K562 (cell line): ENCODE results near the gene LRRTM2. TPM values are rescaled to one million over a fixed set of nuclear protein-coding genes. Genes with fewer than 3 reads are reported as not detected.

ENCODE experiments used
- ATAC-seq: fragments of 200-7000 bp; cut with Tn5 transposase; 3 replicates; pipeline ENCODE4 v1.9.1; 2020; ENCODE audit warnings: moderate library complexity
- BruUV-seq: library from RNA; stranded (reverse); fragments of 400-500 nt; replicated peaks from 2 replicates; lab custom pipeline; 2021; lab: Mats Ljungman, UMichigan
- CTCF ChIA-PET: fragments of 300-600 bp; formaldehyde crosslinking; extraction: SDS; loops from one replicate; lab custom pipeline; 2021; ENCODE audit warnings: low intra/inter-chr PET ratio; lab: Yijun Ruan, JAX
- POLR2A ChIA-PET: fragments of 300-600, 350-650 bp; sonication (Branson Sonifier 250); formaldehyde crosslinking; extraction: SDS; loops from one replicate; lab custom pipeline; 2021; ENCODE audit warnings: antibody characterized with exemption, inconsistent platforms; lab: Yijun Ruan, JAX
- DNase-seq, 4 experiments: peaks; one replicate each; pipeline versions ENCODE4 v3.0.0 to v3.0.0-alpha.2; 2011 to 2018; ENCODE audit warnings: low spot score in 3 of 4, mixed read lengths in 3 of 4; ENCODE audit errors: extremely low read depth in 1 of 4
- FAIRE-seq: peaks from 2 replicates; lab custom pipeline; 2011; peaks lifted over from hg19 to GRCh38; lab: Jason Lieb, UNC
- H2AFZ ChIP-seq: 2 replicates; pipeline ENCODE4 v1.6.0; 2011; ENCODE audit warnings: low read depth, low read length, control low read depth, inconsistent platforms
- H3K27ac ChIP-seq: fragments of 200-600 bp; 3 replicates; pipeline ENCODE4 v1.8.0; 2011; ENCODE audit warnings: low read depth, mild to moderate bottlenecking, control low read depth, inconsistent platforms, low read length, moderate library complexity, mixed read lengths; ENCODE audit errors: extremely low read depth
- H3K27me3 ChIP-seq, 2 experiments: fragments of 300-600 bp in 1 of 2; 2 replicates in 1 of 2; 3 replicates in 1 of 2; pipeline versions ENCODE4 v1.6.0 to v1.8.0; 2011; ENCODE audit warnings: inconsistent platforms in 2 of 2, low read length in 2 of 2, mild to moderate bottlenecking in 1 of 2, mixed read lengths in 1 of 2, moderate library complexity in 1 of 2; ENCODE audit not compliant: control insufficient read depth in 2 of 2, insufficient read depth in 2 of 2
- H3K36me3 ChIP-seq: fragments of 300-600 bp; 3 replicates; pipeline ENCODE4 v1.8.0; 2011; ENCODE audit warnings: mild to moderate bottlenecking, low read length, inconsistent platforms; ENCODE audit not compliant: control insufficient read depth, insufficient read depth
- H3K4me1 ChIP-seq, 2 experiments: fragments of 200-600 bp in 1 of 2; replicated peaks in 1 of 2; 2 replicates in 1 of 2; 3 replicates in 1 of 2; pipeline versions ENCODE4 v1.5.1 to v1.8.0; 2011; ENCODE audit warnings: inconsistent platforms in 2 of 2, low read length in 2 of 2, mild to moderate bottlenecking in 1 of 2, mixed read lengths in 1 of 2, moderate library complexity in 1 of 2; ENCODE audit not compliant: control insufficient read depth in 2 of 2, insufficient read depth in 2 of 2
- H3K4me2 ChIP-seq: 2 replicates; pipeline ENCODE4 v1.6.1; 2011; ENCODE audit warnings: low read length, control low read depth, inconsistent platforms, mixed read lengths; ENCODE audit not compliant: insufficient read depth
- H3K4me3 ChIP-seq: fragments of 200-600 bp; sonication (generic), shearing (Covaris generic); 2 replicates; pipeline ENCODE4 v1.5.1; 2016; ENCODE audit warnings: control low read depth, inconsistent platforms
- H3K79me2 ChIP-seq: fragments of 200-600 bp; 3 replicates; pipeline ENCODE4 v1.8.0; 2011; ENCODE audit warnings: low read length, inconsistent platforms; ENCODE audit not compliant: control insufficient read depth, insufficient read depth
- H3K9ac ChIP-seq, 2 experiments: 2 replicates each; pipeline versions ENCODE4 v1.6.0 to v1.6.1; 2011; ENCODE audit warnings: low read depth in 2 of 2, low read length in 2 of 2, control low read depth in 1 of 2, inconsistent platforms in 1 of 2, mild to moderate bottlenecking in 1 of 2, mixed read lengths in 1 of 2; ENCODE audit not compliant: insufficient read depth in 1 of 2
- H3K9me1 ChIP-seq: one replicate; pipeline ENCODE4 v1.6.0; 2011; ENCODE audit warnings: inconsistent platforms, mild to moderate bottlenecking, low read length, moderate library complexity; ENCODE audit not compliant: control insufficient read depth, insufficient read depth
- H3K9me3 ChIP-seq: replicated peaks from 2 replicates; pipeline ENCODE4 v1.5.1; 2011; ENCODE audit warnings: low read depth, low read length, inconsistent platforms; ENCODE audit not compliant: control insufficient read depth, insufficient read depth
- H4K20me1 ChIP-seq: replicated peaks from 2 replicates; pipeline ENCODE4 v1.6.1; 2011; ENCODE audit warnings: low read length, inconsistent platforms, mixed read lengths; ENCODE audit not compliant: control insufficient read depth, insufficient read depth
- ATF1 ChIP-seq, 2 experiments: fragments of 450-650 bp in 1 of 2; IDR thresholded peaks; 2 replicates each; pipeline ENCODE4 v1.6.1; 2016; ENCODE audit warnings: missing compliant biosample characterization in 1 of 2, missing genetic modification characterization in 1 of 2
- CBX8 ChIP-seq: fragments of 200-600 bp; sonication (generic); IDR thresholded peaks from 2 replicates; pipeline ENCODE4 v1.6.1; 2012; ENCODE audit warnings: borderline replicate concordance, mixed run types, low read depth, mild to moderate bottlenecking, moderate library complexity, mixed read lengths, low read length, control low read depth, inconsistent platforms; ENCODE audit not compliant: poor library complexity, severe bottlenecking; ENCODE audit errors: extremely low read depth
- E2F3 ChIP-seq: fragments of 250-450 bp; sonication (Bioruptor Pico); IDR thresholded peaks from 2 replicates; pipeline ENCODE4 v1.4.0; 2020; ENCODE audit warnings: mild to moderate bottlenecking
- KLF13 ChIP-seq: fragments of 450-650 bp; IDR thresholded peaks from 2 replicates; pipeline ENCODE4 v1.6.1; 2016; ENCODE audit warnings: missing genetic modification characterization, low read depth, mild to moderate bottlenecking, missing compliant biosample characterization, moderate library complexity, borderline replicate concordance
- L3MBTL2 ChIP-seq: fragments of 450-650 bp; IDR thresholded peaks from 2 replicates; pipeline ENCODE4 v1.6.1; 2016; ENCODE audit warnings: mild to moderate bottlenecking, moderate library complexity
- MAFK ChIP-seq: IDR thresholded peaks from 2 replicates; pipeline ENCODE4 v1.6.1; 2011; ENCODE audit warnings: low read length, improper control_type of control experiment
- MED1 ChIP-seq: sonication (generic); formaldehyde crosslinking; IDR thresholded peaks from 2 replicates; pipeline ENCODE4 v1.8.1; 2023; ENCODE audit warnings: missing genetic modification reagents, borderline replicate concordance
- NONO ChIP-seq, 2 experiments: fragments of 200-400 bp in 1 of 2; fragments of 450-650 bp in 1 of 2; formaldehyde crosslinking in 1 of 2; IDR thresholded peaks; 2 replicates each; pipeline ENCODE4 v1.6.1; 2017; ENCODE audit warnings: low read depth in 2 of 2, mild to moderate bottlenecking in 2 of 2, moderate library complexity in 2 of 2, low read length in 1 of 2
- PATZ1 ChIP-seq: fragments of 250-450 bp; sonication (Bioruptor Pico); IDR thresholded peaks from 2 replicates; pipeline ENCODE4 v1.5.0; 2020; ENCODE audit warnings: mild to moderate bottlenecking, borderline replicate concordance
- POLR3A ChIP-seq: IDR thresholded peaks from 2 replicates; pipeline ENCODE4 v1.6.1; 2011; ENCODE audit warnings: borderline replicate concordance, mild to moderate bottlenecking, moderate library complexity; ENCODE audit not compliant: insufficient read length, insufficient read depth; ENCODE audit errors: extremely low read depth
- RBM39 ChIP-seq: fragments of 200-400 bp; formaldehyde crosslinking; optimal IDR thresholded peaks from 2 replicates; pipeline ENCODE3; 2018; ENCODE audit warnings: low read depth, low read length
- RFX5 ChIP-seq: IDR thresholded peaks from 2 replicates; pipeline ENCODE4 v1.6.1; 2011; ENCODE audit warnings: low read depth, mild to moderate bottlenecking, improper control_type of control experiment, low read length
- TARDBP ChIP-seq: fragments of 450-650 bp; IDR thresholded peaks from 2 replicates; pipeline ENCODE4 v1.6.1; 2016
- TEAD1 ChIP-seq, 2 experiments: fragments of 450-650 bp in 1 of 2; sonication (generic) in 1 of 2; formaldehyde crosslinking; IDR thresholded peaks; 2 replicates each; pipeline versions ENCODE4 v1.4.0 to v1.8.0; 2020 to 2022; ENCODE audit warnings: mild to moderate bottlenecking in 2 of 2, missing genetic modification reagents in 1 of 2
- THRA ChIP-seq: fragments of 450-650 bp; IDR thresholded peaks from 2 replicates; pipeline ENCODE4 v1.6.1; 2017; ENCODE audit warnings: mild to moderate bottlenecking, moderate library complexity
- ZNF354B ChIP-seq: fragments of 250-450 bp; sonication (Bioruptor Pico); IDR thresholded peaks from 2 replicates; pipeline ENCODE4 v1.4.0; 2020
- ZNF696 ChIP-seq: fragments of 250-450 bp; sonication (Bioruptor Pico); conservative IDR thresholded peaks from 2 replicates; pipeline ENCODE4 v1.4.0; 2020; ENCODE audit warnings: mild to moderate bottlenecking, moderate library complexity
- WGBS: fragments of 100-300 bp; shearing (Covaris generic); methylation state at CpG from one replicate; pipeline ENCODE4 v1.1.6; 2016; ENCODE audit warnings: low coverage, mixed read lengths; ENCODE audit not compliant: insufficient coverage; ENCODE audit errors: missing lambda C conversion rate; 5-methylcytosine and 5-hydroxymethylcytosine counted together
- in situ Hi-C: fragments of 300-500 bp; cut with MboI; formaldehyde crosslinking; loops from 4 replicates; pipeline ENCODE4 v1.15.0; 2018; ENCODE audit warnings: inconsistent platforms, mixed read lengths
- intact Hi-C: fragments of 100-400 bp; cut with micrococcal nuclease; formaldehyde crosslinking; loops from 2 replicates; pipeline ENCODE4 v1.14.2; 2022
- polyA plus RNA-seq, 8 experiments: library from polyadenylated mRNA; depleted of rRNA in 4 of 8; stranded (reverse) in 5 of 8; unstranded in 3 of 8; fragments of >200 nt; fragmentation: Nextera tagmentation in 2 of 8; fragmentation: Illumina TruSeq in 1 of 8; extraction: Ambion mirVana in 2 of 8; extraction: Trizol in 1 of 8; gene quantifications; 2 replicates each; pipeline versions ENCODE4 v1.2.1 to v1.2.3, GENCODE V29; 2011 to 2014; ENCODE audit warnings: inconsistent platforms in 1 of 8, missing spikeins in 1 of 8
- total RNA-seq, 7 experiments: library from RNA; depleted of rRNA in 6 of 7; stranded (reverse); fragments of >200 nt in 6 of 7; fragmentation: Illumina TruSeq in 2 of 7; extraction: Trizol in 2 of 7; gene quantifications; 2 replicates each; pipeline versions ENCODE4 v1.2.1 to v1.2.3, GENCODE V29; 2011 to 2021; ENCODE audit warnings: low replicate concordance in 1 of 7

LRRTM2 gene
- total and polyA plus RNA-seq, 9 of the 15 experiments (the other 6 are each of a cell fraction or from before 2014, with no cell fraction given), result under 0.01 to 0.07 (median 0.03) TPM; not detected in 4

- no peak for TF ChIP-seq MED1 (CRISPR knock-in tag)
- no peak for TF ChIP-seq KLF13 (tag)
- TF ChIP-seq L3MBTL2, result no peak
- no peak for TF ChIP-seq TEAD1 (CRISPR knock-in tag; IDR thresholded peaks at IDR 0.05)
- no peak for TF ChIP-seq THRA
- no peak for TF ChIP-seq MAFK
- no peak for TF ChIP-seq E2F3 (CRISPR knock-in tag)
- no peak for TF ChIP-seq CBX8
- TF ChIP-seq RFX5, result no peak
- no peak for TF ChIP-seq ZNF354B (CRISPR knock-in tag)
- no peak for TF ChIP-seq ZNF696
- TF ChIP-seq TARDBP, result no peak
- no peak for TF ChIP-seq POLR3A
- TF ChIP-seq PATZ1, result no peak
- no peak for TF ChIP-seq RBM39
- no peak for TF ChIP-seq ATF1 (CRISPR knock-in tag; IDR thresholded peaks at IDR 0.05)
- TF ChIP-seq ATF1 (tag; IDR thresholded peaks at IDR 0.05), result no peak
- TF ChIP-seq NONO (IDR thresholded peaks at IDR 0.05; ENCODE audit: low read depth in 2 of 2, low read length in 1 of 2), result no peak
- TF ChIP-seq, all 486 proteins: peak for 0
- H3K79me2 ChIP-seq, result no peaks in the 10 kb centered on the region
- H3K27me3 ChIP-seq, result no peaks in the 10 kb centered on the region
- no peak overlapping the region for H3K27ac ChIP-seq
- in situ Hi-C loops (no loop called here), intact Hi-C loops (no loop called here)
- no peaks in the 10 kb centered on the region for H3K9me1 ChIP-seq
- no peak overlapping the region for H3K4me3 ChIP-seq
- H3K9ac ChIP-seq, result no peak overlapping the region
- FAIRE-seq (no peak), DNase-seq (no peak), ATAC-seq (no peak)
- ChIA-PET POLR2A (no interaction called here), CTCF (no interaction called here)
- H3K4me2 ChIP-seq, result no peak overlapping the region
- BruUV-seq, result no TSS peak
- WGBS, result 92% methylated on average over 3 of the region's 3 CpGs
- H4K20me1 ChIP-seq, result no peaks in the 10 kb centered on the region
- H3K9me3 ChIP-seq, result no peaks in the 10 kb centered on the region
- peaks cover 4% of the 10 kb centered on the region; the same call in 2 of the 3 replicates for H3K36me3 ChIP-seq
- no peak overlapping the region for H2AFZ ChIP-seq
- H3K4me1 ChIP-seq, result peaks cover 0 to 10% of the 10 kb centered on the region in 2 experiments; a peak in 2 of 5 replicates
Measured at GRCh38 chr5:138913773-138914172, 38.6 kb upstream of the LRRTM2 start.
